Posterior cingulate gyrus (tissue), 11 donors: Measurements from ENCODE around the gene CCDC57.

ENCODE experiments used
- DNase-seq, 10 donors: peaks; one replicate each; pipeline versions ENCODE4 v3.0.0 to v3.0.0-alpha.2; 2020 to 2021; ENCODE audit warnings: mixed read lengths in 3 of 10
- intact Hi-C: fragments of 100-400 bp; cut with DNase I; formaldehyde crosslinking; loops from one replicate; pipeline ENCODE4 v1.15.1; 2023

The CCDC57 gene

DNA sequence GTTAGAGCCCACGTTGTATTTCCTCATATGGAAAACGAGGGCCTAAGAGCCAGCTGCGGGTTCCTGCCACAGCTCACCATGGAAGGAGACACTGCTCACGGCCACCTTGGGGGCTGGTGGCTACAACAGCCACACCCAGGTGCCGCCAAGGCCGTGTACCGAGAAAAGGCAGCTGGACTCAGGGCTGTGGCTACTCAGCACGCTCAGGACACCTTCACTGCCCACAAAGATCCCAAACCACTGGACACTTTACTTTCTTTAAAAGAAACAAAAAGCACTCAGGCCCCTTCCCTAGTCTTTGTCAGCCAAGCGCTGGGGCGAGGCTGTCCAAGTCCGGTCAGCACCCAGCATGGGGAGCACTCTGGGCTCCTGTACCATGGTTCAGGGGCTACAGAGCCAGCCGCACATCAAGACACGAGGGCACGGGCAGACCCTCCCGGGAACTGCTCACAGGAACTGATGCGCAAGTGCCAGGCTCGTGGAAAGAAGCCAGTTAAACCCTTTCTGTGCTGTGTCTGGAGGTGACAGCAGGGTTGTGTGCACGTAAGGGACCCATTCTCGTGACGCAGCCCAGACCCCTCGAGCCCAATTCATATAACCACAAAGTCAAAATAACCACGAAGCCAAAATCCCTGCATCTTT is 34.7 kb upstream of the CCDC57 start:
- intact Hi-C loops: loop anchor here (10.0 kb wide), 2 partner anchors 47 to 167 kb away; partner anchors contain the start of genes HEXD and OGFOD3
- peak in 1 of 10 donors; percentile 61 for DNase-seq

DNA sequence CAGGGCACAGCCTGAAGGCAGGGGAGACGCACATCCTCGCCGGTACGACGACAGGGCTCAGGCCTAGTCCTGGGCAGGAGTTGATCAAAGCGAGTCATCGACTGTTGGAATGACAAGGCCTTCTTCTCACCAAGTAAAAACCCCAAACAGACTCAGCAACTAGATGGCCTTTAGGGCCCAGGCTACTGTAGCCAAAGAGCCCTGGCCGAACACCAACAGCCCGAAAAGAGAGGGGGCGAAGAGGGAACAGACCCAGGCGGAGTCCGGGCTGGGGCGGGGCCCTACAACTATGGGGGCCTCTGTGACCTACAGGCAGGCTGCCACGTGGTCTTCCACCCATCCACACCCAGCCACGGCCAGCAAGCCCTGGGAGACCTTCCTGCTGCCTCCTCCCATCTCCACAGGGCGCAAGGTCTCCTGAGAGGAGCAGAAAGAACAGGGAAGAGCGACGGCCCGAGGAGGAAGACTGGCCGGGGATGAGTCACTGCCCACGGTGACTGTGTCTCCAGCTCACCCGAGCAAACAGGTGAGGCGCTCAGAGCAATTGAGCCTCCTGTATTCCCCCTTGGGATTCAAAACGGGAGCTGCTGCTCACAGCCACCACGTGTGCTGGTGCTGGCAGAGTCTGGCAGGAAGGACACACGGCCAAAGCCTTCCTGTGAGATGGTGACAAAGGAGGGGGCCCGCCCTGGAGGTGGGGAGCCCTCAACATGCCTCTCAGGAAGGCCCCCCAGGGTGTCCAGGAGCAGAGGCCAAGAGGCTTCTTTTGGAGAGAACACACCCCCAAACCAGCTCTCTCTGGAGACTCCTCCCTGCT is 33.9 kb upstream of the CCDC57 start:
- peak in 1 of 10 donors; percentile 68 for DNase-seq
- intact Hi-C loops: loop anchor here (10.0 kb wide), 2 partner anchors 48 to 168 kb away; partner anchors contain the start of genes HEXD and OGFOD3

DNA sequence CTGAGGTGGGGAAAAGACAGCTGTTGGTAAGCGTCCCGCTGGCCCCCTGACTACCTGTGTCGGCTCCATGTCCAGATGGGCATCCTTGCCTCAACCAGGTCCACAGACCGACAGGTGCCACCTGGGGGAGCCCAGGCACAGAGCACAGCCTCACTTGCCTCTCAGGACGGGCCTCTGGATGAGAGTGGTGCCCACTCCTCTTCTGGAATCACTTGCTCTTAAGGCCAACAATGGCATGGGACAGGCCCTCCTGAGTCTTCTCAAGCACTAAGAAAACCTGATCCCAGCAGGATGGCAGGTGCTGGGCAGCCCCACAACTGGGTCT is 33.4 kb upstream of the CCDC57 start:
- intact Hi-C loops: loop anchor here (10.0 kb wide), 2 partner anchors 49 to 169 kb away; partner anchors contain the start of genes HEXD and OGFOD3
- peak in 1 of 10 donors; percentile 41 for DNase-seq

DNA sequence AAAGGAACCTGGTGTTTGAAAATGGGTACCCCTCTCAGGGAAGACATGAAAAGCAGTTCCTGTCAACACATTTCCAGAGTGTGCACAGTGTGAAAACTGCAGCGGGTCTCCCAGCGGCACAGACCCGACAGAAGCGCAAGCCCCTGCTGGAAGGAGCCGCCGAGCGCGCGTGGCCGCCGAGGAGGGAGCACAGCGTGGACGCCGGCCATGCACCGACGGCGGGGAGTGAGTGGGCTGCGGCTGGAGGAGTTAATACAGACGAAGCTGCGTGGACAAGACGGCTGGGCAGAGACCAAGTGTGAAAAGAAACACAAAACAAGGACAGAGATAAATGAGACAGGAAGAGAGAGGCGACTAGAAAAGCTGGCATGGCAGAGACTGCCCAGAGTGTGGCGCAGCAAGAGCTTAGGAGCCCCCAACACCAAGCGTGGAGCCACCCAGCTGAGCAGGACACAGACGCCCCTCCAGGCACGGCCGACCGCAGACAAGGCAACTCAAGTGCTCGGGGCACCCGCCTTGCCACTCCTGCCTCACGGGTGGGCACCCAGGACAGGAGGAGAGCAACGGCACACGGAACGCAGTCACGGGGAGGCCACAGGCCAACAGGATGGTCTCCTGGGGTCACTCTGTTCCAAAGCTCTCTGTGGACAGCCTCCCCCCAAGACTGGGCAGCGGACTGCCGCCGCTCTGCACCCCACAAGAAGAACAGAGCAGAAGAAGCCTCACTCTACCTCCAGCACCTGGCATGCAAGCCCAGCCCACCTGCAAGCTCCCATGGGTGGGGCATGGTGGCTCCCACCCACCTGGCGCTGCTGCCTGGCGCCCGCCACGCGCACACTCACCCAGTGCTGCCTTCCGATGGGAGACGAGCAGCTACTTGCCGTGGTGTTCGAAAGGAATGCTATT is 32.7 kb upstream of the CCDC57 start:
- intact Hi-C loops: loop anchor here (10.0 kb wide), 2 partner anchors 49 to 169 kb away; partner anchors contain the start of genes HEXD and OGFOD3
- DNase-seq: peak in 1 of 10 donors; percentile 77

DNA sequence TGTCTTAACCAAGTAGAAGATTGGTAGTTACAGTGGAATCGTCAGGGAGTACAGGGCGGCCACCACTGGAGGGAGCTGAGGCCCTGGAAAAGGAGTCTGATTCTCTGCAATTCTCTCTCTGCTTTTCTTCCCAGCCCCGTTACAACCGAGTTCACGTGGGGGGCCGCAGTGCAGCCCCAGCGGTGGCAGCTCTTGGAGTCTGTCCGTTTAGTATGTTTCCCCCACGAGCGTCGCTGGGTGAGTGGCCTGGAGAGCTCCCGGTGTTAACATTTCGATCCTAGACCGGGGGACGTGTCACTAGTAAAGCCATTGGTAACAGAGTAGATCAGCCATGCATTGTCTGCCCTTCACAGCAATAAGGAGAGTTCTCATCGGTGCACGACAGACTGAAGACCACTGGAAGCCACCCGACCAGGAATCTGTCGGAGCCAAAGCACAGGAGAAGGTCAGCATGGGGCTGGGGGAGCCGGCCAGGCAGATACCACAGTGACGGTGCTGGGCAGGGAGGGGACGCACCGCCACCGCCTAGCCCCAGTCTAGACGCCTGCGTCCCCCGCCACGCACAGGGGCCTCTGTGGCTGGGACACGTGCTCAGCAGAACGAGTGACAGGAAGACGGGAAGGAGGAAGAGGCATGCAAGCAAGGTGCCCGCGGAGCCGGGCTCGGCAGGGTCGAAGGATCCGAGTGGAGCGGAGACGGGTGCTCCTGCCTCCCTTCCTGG is 31.9 kb upstream of the CCDC57 start:
- peak in 8 of 10 donors; percentile 58 to 95 (median 71) for DNase-seq
- intact Hi-C loops: loop anchor here (10.0 kb wide), 2 partner anchors 50 to 170 kb away; partner anchors contain the start of genes HEXD and OGFOD3

DNA sequence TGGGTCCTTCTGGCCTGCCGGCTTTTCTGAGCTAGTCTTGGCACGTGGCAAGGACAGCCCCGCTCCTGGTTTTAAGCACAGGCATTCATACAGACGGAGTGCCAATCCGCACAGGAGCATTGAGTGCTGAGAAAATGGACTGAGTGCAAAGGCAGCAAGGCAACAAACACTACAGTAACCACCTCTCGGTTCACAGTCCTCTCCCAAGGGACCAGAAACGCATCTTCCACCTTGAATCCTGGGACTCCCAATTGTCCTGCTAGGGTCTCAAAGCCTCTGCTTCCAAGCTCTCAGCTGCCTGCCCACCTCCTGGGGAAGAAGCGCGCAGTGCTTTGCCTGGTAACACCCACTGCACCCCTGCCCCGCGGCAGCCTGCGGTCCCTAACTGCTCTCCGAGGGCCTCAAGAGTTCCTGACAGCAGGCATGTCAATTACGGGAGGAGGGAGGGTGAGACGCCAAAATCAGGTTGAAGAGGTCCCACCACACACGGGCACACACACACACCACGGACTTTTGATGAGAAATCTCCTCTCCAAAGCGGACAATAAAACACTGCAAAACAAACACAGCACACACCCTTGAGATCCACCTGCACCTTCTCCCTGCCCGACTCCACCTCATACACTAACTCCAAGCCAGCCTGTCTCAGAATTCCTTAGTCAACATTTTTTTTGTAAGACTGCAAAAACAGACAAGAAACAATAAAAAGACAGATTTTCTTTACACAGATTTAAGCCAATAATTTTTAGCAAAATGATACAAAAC is 31.2 kb upstream of the CCDC57 start:
- DNase-seq: peak in 1 of 10 donors; percentile 62
- intact Hi-C loops: loop anchor here (10.0 kb wide), 2 partner anchors 51 to 171 kb away; partner anchors contain the start of genes HEXD and OGFOD3

DNA sequence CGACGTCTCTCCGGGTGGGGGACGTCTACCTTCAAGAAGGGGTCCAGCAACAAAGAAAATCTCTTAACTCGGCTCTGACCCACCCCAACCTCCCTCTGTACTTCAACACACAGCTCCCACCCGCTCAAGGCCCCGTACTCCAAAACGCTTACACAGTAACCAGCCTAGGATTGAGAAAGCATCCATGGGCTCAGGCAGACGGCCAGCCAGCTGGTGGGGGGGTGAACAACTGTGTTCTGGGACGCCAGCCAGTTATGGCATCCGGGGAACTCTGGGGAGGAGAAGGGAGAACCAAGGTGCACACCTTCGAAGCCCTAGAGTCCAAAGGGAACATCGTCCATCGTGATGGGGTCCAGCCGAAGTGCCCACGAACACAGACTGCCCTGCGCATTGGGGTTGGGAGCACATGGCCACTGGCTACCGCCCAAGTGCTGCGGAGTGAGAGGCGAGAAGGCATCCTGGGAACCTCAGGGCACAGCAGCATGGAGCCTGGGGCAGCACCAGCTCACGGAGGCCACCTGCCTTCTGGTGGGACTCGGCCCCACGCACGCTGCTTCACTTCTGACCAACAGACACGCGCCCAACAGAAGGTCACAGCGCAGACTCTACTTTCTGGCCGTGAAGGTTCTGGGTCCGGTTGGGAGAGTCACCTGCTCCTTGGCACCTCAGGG is 30.5 kb upstream of the CCDC57 start:
- intact Hi-C loops: loop anchor here (10.0 kb wide), 2 partner anchors 52 to 172 kb away; partner anchors contain the start of genes HEXD and OGFOD3
- peak; percentile 79 to 97 (median 88) for DNase-seq

DNA sequence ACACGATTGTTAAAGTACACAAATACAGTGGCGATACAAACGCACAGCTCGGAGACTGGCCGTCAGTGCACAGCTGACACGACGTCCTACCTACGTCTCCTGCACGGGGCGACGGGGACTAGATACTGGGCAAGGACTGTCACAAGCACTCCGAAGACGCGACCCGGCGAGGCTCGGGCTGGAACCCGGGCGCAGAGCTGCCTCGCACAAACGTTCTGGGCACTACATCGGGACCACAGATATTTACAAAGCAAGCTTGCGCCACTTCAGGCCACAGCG is 30.0 kb upstream of the CCDC57 start:
- intact Hi-C loops: loop anchor here (10.0 kb wide), 2 partner anchors 52 to 172 kb away; partner anchors contain the start of genes HEXD and OGFOD3
- peak in 1 of 10 donors; percentile 82 for DNase-seq

DNA sequence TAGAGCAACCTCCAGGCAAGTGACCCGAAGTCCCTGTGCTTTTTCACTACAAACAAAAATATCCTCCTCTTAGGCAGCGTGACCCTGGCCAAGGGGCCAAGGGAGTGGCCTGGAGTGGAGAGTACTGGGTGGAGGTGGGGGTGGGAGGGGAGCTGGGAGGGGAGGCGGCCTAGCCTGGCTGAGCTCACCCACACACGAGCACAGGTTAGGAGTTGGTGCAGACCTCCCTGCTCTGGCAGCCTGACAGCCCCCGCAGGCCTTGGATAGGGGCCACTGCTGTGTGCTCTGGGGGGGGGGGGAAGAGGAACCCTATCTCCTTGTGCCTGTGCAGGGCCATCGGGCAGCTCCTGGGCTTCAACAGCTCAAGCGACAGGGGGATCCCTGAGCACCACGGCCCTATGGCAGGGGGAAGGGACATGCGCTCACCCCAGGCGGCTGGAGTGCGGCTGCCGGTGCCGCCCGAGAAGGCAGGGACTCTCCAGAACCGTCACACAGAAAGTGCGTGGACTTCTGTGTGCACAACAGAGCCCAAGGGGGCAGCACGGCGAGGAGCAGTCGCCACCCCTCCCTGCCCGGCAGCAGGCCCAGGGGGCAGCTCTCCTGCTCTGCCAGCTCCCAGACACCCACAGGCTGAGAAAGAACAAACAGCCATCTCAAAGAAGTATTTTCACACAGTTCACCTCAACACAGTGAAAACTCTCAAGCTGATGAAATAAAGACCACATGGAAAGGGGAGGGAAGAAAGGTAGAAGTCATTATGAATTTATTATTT is 29.5 kb upstream of the CCDC57 start:
- peak in 1 of 10 donors; percentile 67 for DNase-seq
- intact Hi-C loops: loop anchor here (10.0 kb wide), 2 partner anchors 53 to 173 kb away; partner anchors contain the start of genes HEXD and OGFOD3

DNA sequence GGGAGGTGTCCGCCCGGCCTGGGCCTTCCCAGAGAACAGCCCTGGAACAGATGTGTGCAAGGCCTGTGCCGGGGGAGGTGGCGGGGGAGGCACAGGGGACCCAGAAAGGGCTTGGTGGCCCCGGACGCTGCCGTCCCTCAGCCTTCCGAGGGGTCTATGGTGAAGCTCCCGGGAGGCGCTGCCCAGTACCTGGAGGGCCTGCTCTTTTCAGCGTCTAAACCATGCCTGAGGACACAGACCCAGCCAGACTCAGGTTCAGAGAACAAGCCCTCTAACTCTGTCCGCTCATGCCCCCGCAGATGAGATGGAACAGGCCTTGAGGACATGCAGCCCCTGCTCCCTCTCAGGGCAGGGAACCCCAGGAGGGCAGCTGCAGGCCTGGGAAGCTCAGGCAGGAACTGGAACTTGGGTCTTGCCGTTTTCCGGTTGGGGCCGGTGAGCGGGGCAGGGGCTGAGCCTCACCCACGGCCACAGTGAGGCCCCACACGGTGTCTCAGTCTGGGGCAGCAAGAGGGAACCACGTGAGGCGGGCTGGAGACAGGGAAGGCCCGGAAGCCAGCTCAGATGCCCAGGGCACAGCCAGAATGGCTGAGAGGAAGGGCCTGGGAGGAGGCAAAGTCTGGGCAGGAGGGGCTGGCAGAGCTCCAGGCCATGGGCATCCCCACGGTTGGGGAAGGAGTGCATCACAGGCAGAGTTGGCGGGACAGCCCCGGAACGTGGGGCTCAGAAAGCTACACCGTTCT is 28.7 kb upstream of the CCDC57 start:
- intact Hi-C loops: loop anchor here (10.0 kb wide), 2 partner anchors 53 to 173 kb away; partner anchors contain the start of genes HEXD and OGFOD3
- peak in 7 of 10 donors; percentile 49 to 93 (median 61) for DNase-seq

DNA sequence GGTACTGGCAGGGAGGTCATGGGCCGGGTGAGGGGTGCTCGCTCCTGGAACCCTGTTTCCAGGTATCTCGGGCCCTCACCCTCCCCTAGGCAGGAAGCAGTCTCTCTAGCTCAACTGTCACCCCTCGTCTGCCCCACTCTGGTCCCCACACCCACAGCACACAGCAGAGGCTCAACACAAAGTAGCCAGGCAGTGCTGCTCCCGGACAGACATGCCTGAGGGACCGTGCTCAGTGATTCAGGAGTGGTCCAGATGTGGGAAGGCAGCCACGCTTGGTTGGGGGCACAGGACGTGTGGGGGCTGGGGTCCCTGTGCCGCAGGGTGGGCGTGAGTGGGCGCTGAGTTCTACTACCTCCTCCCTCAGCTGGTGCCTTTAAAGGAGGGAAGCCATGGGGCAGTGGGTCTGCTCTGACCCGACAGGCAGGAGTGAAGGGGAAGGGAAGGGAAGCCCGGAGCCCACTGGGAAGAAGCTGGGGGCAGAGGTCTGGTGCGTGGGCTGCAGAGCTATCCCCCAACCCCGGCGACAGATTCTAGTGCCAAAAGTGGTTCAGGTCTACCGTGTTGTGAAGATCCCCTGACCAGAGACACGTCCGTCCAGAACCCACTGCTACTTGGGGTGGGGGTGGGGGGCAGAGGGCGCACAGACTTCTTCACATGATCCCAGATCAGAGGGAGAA is 28.0 kb upstream of the CCDC57 start:
- DNase-seq: peak in 1 of 10 donors; percentile 57
- intact Hi-C loops: loop anchor here (10.0 kb wide), 2 partner anchors 54 to 174 kb away; partner anchors contain the start of genes HEXD and OGFOD3

DNA sequence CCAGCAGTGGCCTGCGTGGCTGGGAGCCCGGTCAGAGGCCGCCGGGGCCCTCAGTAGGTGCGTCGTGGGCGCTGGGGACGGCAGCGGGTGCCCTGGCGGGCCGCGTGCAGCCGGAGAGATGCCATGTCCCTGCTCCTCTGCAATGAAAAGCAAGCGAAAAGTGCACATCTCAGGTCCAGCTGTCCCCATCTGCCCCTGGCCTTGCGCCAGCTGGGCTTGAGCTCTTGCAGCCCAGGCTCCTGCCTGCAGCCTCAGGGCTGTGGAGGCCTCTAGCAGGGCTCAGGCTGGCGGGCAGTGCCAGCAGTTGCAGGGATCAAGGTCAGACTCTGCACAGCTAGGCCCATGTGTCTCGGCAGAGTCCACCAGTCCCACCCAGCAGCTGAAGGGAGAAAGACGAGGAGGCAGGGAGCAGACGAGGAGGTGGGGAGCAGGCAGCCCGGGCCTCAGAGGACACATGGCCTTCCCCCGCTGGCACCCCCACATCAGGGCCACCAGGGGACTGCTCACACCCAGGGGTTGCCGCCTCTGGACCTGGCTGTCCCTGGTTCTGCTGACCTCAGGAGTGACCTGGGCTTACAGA is 27.4 kb upstream of the CCDC57 start:
- DNase-seq: peak in 2 of 10 donors; percentile 65 to 92
- intact Hi-C loops: loop anchor here (5.0 to 10.0 kb wide), 3 partner anchors 55 to 175 kb away; partner anchors contain the start of genes HEXD and OGFOD3

DNA sequence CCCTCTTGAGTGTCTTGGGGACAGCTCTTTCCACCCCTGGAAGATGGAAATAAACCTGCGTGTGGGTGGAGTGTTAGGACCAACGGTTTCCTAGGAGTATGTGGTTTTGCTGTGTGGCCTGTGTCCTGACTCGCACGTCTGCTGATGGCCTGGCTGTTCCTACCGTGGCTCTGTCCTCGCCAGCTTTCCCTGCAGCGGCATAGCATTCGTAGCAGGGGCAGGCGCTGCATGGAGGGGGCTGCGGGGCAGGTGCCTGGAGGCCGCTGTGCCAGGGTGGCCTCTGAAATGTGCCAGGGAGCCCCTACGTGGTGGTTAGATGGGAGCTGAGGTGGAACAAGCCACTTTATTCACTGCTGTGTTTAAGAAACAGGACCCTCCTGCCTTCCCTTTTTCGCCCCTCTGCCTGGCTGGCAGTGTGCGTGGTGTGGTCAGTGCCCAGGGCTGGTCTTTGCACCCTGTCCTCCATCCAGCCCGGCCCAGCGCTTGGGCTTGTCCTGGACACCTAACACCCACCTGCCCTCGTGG is 26.8 kb upstream of the CCDC57 start:
- intact Hi-C loops: loop anchor here (5.0 kb wide), 1 partner anchor 83 kb away; no protein-coding TSS in a partner anchor
- DNase-seq: no peak

DNA sequence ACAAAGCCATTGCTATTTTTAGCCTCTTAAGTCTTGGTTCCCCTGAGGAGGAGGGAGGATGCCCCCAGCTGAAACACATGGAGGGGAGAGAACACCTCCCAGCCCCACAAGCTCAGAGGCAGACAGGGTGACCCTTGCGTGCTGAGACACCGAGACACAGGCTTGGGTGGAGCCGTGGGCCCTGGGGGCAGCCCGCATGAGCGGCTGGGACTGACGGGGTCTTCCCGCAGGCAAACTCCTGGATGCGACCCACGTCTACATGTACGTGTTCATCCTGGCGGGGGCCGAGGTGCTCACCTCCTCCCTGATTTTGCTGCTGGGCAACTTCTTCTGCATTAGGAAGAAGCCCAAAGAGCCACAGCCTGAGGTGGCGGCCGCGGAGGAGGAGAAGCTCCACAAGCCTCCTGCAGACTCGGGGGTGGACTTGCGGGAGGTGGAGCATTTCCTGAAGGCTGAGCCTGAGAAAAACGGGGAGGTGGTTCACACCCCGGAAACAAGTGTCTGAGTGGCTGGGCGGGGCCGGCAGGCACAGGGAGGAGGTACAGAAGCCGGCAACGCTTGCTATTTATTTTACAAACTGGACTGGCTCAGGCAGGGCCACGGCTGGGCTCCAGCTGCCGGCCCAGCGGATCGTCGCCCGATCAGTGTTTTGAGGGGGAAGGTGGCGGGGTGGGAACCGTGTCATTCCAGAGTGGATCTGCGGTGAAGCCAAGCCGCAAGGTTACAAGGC is 26.0 kb upstream of the CCDC57 start:
- intact Hi-C loops: loop anchor here (5.0 kb wide), 1 partner anchor 84 kb away; no protein-coding TSS in a partner anchor
- peak in 8 of 10 donors; percentile 66 to 97 (median 77) for DNase-seq
